ENCODE data around the gene LIMCH1. TPM values are rescaled to one million over a fixed set of nuclear protein-coding genes. Genes with fewer than 3 reads are reported as not detected.

Gene LIMCH1
- total RNA-seq, 2 donors from 2014 or later, result 9.3 to 24.1 TPM

DNA sequence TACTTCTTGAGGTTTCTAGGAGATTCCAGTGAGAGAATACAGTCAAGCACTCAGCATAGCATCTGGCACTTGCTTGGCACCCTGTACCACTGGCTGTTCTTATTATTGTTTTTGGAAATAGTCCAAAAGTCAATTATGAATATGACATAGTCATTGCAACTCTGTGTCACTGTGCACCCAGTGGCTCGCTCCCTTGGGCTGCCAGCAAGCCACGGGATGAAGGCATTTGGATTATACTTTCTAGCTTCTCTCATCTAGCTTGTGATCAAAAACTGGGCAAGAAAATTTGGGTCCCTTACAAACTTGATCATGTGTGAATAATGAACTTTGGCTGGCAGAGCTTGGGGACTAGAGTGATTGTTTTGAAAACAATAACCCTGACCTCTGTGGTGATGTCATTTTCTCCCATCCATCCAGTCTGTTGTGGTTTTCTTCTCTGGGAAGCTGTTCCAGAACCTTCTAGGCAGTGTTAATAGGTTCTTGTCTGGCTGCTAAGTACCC lies 32.7 kb upstream of the LIMCH1 start:
- TF ChIP-seq, protein P1, sequence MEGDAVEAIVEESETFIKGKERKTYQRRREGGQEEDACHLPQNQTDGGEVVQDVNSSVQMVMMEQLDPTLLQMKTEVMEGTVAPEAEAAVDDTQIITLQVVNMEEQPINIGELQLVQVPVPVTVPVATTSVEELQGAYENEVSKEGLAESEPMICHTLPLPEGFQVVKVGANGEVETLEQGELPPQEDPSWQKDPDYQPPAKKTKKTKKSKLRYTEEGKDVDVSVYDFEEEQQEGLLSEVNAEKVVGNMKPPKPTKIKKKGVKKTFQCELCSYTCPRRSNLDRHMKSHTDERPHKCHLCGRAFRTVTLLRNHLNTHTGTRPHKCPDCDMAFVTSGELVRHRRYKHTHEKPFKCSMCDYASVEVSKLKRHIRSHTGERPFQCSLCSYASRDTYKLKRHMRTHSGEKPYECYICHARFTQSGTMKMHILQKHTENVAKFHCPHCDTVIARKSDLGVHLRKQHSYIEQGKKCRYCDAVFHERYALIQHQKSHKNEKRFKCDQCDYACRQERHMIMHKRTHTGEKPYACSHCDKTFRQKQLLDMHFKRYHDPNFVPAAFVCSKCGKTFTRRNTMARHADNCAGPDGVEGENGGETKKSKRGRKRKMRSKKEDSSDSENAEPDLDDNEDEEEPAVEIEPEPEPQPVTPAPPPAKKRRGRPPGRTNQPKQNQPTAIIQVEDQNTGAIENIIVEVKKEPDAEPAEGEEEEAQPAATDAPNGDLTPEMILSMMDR (IDR thresholded peaks at IDR 0.05), result no peak
- no peak for TF ChIP-seq POLR2A (IDR thresholded peaks at IDR 0.05)
- Histone ChIP-seq H3K36me3 (replicated peaks in 1 of 2; ENCODE audit: insufficient read depth in 1 of 2, low read depth in 2 of 2) (no peaks in the 10 kb centered on the region), H3K4me3 (no peak overlapping the region), H3K27me3 (no peaks in the 10 kb centered on the region), H3K4me1 (peaks cover 10% of the 10 kb centered on the region), H3K27ac (peak overlapping the region in 2 of 4 donors; percentile 10 to 42), H3K9me3 (no peaks in the 10 kb centered on the region)
- intact Hi-C loops (cut with DNase I), result no loop called here
- WGBS, 2 donors, result 53 to 59% methylated on average over 2 of the region's 2 CpGs
- DNase-seq (peak in 2 of 4 donors; percentile 7 to 18), ATAC-seq (peak; percentile 47)

DNA sequence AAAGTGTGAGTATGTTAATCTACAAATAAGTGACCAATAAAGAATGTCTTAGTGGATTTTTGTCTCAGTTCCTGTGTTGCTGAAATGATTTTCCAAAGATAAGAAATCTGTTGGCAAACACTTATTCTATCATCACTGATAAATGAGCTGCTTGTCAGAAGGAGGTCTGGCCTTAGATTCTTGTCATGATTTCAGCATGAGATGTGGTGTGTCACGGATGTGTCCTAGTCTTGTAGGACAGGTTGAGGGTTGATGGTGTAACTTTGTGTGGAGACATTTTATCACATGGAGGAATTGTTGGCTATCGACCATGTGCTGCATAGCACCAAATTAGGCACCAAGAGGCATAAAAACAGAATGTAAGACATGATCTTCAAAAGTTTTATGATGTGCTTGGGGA lies 31.8 kb upstream of the LIMCH1 start:
- no peak for DNase-seq
- peak; percentile 78 for ATAC-seq
- H3K36me3 ChIP-seq (replicated peaks in 1 of 2; ENCODE audit: insufficient read depth in 1 of 2, low read depth in 2 of 2), result no peaks in the 10 kb centered on the region
- no peaks in the 10 kb centered on the region for H3K9me3 ChIP-seq
- intact Hi-C loops (cut with DNase I), result no loop called here
- no peaks in the 10 kb centered on the region for H3K27me3 ChIP-seq
- H3K27ac ChIP-seq, result peak overlapping the region in 2 of 4 donors; percentile 10 to 42
- WGBS, 2 donors, result 36 to 62% methylated on average over 2 of the region's 2 CpGs
- H3K4me3 ChIP-seq, result no peak overlapping the region
- TF ChIP-seq, protein P1 (IDR thresholded peaks at IDR 0.05), result no peak
- TF ChIP-seq POLR2A (IDR thresholded peaks at IDR 0.05), result no peak
- H3K4me1 ChIP-seq, result peaks cover 10% of the 10 kb centered on the region

DNA sequence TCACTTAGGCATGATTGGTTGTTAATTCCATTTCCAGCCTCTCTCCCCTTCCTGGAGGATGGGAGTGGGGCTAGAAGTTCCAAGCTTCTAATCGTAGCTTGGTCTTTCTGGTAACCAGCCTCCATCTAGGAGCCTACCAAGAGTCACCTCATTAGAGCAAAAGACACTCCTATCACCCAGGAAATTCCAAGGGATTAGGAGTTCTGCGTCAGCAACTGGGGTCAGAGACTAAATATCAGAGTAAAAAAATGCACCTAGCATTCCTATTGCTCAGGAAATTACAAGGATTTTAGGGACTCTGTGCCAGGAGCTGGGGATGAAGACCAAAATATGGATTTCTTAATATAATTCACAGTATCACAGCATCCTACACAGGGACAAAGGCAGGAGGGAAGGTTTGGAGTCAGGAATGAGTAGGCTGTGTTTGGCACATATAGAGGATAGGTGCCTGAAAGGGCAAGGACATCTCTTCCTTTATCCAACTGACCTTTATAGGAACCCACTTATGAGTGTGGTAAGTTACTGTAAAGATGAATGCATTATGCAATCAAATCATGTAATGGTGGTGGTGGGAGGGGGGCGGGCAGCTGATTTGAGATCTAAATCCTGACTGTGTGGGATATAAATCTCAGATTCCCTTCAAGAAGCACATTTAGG lies 30.5 kb upstream of the LIMCH1 start:
- ATAC-seq (no peak), DNase-seq (no peak)
- no peak for TF ChIP-seq POLR2A (IDR thresholded peaks at IDR 0.05)
- TF ChIP-seq, protein P1 (IDR thresholded peaks at IDR 0.05), result no peak
- WGBS, 2 donors, result 80 to 98% methylated on average over 3 of the region's 3 CpGs
- intact Hi-C loops (cut with DNase I), result no loop called here
- Histone ChIP-seq H3K9me3 (no peaks in the 10 kb centered on the region), H3K27ac (no peak overlapping the region), H3K36me3 (replicated peaks in 1 of 2; ENCODE audit: insufficient read depth in 1 of 2, low read depth in 2 of 2) (no peaks in the 10 kb centered on the region), H3K4me3 (no peak overlapping the region), H3K27me3 (no peaks in the 10 kb centered on the region), H3K4me1 (peaks cover 10% of the 10 kb centered on the region)

DNA sequence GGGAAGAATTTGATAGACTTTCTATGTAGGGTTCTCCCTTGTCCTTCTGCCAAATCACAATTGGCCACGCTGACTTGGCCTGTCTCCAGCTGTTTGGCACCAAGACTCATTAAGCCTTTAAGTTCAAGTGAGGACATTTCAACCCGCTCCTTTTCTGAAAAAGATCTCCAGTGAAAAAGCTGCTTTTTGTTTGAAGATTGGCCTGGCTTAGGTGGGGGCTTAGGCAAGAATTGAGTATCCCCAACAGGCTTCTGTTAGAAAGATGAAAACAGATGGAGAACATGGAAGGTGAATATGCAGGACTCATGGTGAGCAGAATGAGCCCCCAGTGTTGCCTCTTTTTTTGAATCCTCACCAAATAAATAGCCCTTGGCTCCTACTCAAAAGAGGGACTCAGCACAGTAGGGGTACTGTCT lies 28.5 kb upstream of the LIMCH1 start:
- no peaks in the 10 kb centered on the region for H3K36me3 ChIP-seq (replicated peaks in 1 of 2; ENCODE audit: insufficient read depth in 1 of 2, low read depth in 2 of 2)
- peak in 3 of 4 donors; percentile 20 to 24 (median 23) for DNase-seq

More for the DNA sequence above, 28.5 kb upstream of the LIMCH1 start:
- 32 to 33% methylated on average over 2 of the region's 2 CpGs for WGBS, 2 donors
- H3K9me3 ChIP-seq, result no peaks in the 10 kb centered on the region
- no peaks in the 10 kb centered on the region for H3K27me3 ChIP-seq
- peaks cover 10% of the 10 kb centered on the region for H3K4me1 ChIP-seq
- ATAC-seq, result no peak
- intact Hi-C loops (cut with DNase I), result no loop called here
- H3K4me3 ChIP-seq, result no peak overlapping the region
- H3K27ac ChIP-seq, result no peak overlapping the region
- no peak for TF ChIP-seq POLR2A (IDR thresholded peaks at IDR 0.05)
- TF ChIP-seq, protein P1 (IDR thresholded peaks at IDR 0.05), result no peak

Data from body of pancreas (tissue), 4 donors.